Stomach (tissue), 9 donors: ENCODE data around the gene FAM227B. TPM values are rescaled to one million over a fixed set of nuclear protein-coding genes. Genes with fewer than 3 reads are reported as not detected.
A peak's percentile ranks its signal among the peaks of the same experiment; 100 is the strongest.

ENCODE experiments used
- DNase-seq, 2 donors: peaks; one replicate each; pipeline versions ENCODE4 v3.0.0 to v3.0.0-alpha.2; 2013 to 2019
- H3K27ac ChIP-seq, 5 donors: fragments of 200-600 bp in 4 of 5; sonication (generic) in 4 of 5; one replicate each; pipeline ENCODE4 v1.5.1; 2013 to 2019; ENCODE audit warnings: mild to moderate bottlenecking in 1 of 5, moderate library complexity in 1 of 5
- H3K27me3 ChIP-seq, 3 donors: fragments of 200-600 bp; sonication (generic); one replicate each; pipeline ENCODE4 v1.5.1; 2017 to 2019; ENCODE audit warnings: mixed run types in 1 of 3
- H3K36me3 ChIP-seq, 4 donors: fragments of 200-600 bp; sonication (generic); 1 replicate in 3 of 4; 2 replicates in 1 of 4; pipeline ENCODE4 v1.5.1; 2016 to 2019
- H3K4me1 ChIP-seq, 4 donors: fragments of 200-600 bp; sonication (generic); one replicate each; pipeline ENCODE4 v1.5.1; 2016 to 2019
- H3K4me3 ChIP-seq, 4 donors: fragments of 200-600 bp; sonication (generic) in 3 of 4; one replicate each; pipeline ENCODE4 v1.5.1; 2016 to 2019; ENCODE audit warnings: mild to moderate bottlenecking in 1 of 4
- H3K9me3 ChIP-seq, 4 donors: fragments of 200-600 bp; sonication (generic); one replicate each; pipeline ENCODE4 v1.5.1; 2016 to 2019
- EP300 ChIP-seq: sonication (generic); formaldehyde crosslinking; IDR thresholded peaks from one replicate; pipeline ENCODE4 v1.6.1; 2017; ENCODE audit warnings: antibody characterized with exemption
- POLR2A ChIP-seq, 4 donors: fragments of 450-650 bp; IDR thresholded peaks; one replicate each; pipeline ENCODE4 v1.6.1; 2016; ENCODE audit warnings: antibody characterized with exemption in 4 of 4, control low read depth in 2 of 4, mild to moderate bottlenecking in 1 of 4, moderate library complexity in 1 of 4
- POLR2AphosphoS5 ChIP-seq, 3 donors: sonication (generic); formaldehyde crosslinking; IDR thresholded peaks; one replicate each; pipeline ENCODE4 v1.6.1; 2016; ENCODE audit warnings: antibody characterized with exemption in 3 of 3
- WGBS, 5 donors: extraction: QIAGEN DNeasy Blood & Tissue Kit in 3 of 5; methylation state at CpG; one replicate each; pipeline versions ENCODE4 v1.1.5 to v1.1.7; 2013 to 2018; 5-methylcytosine and 5-hydroxymethylcytosine counted together
- intact Hi-C: fragments of 100-400 bp; cut with DNase I; formaldehyde crosslinking; loops from one replicate; pipeline ENCODE4 v1.15.1; 2023; ENCODE audit warnings: low total_unique reads
- polyA plus RNA-seq, 3 donors: library from polyadenylated mRNA; stranded (reverse); fragments of 200-250 nt; gene quantifications; one replicate each; pipeline ENCODE4 v1.2.3, GENCODE V29; 2013
- total RNA-seq, 5 donors: library from RNA; depleted of rRNA; stranded (reverse); fragments of >200 nt; gene quantifications; one replicate each; pipeline versions ENCODE4 v1.1.0 to v1.2.3, GENCODE V29; 2014 to 2016
- TF ChIP-seq, protein P1 (sequence below), 7 experiments: fragments of 450-650 bp in 4 of 7; fragments of 200-600 bp in 3 of 7; sonication (generic) in 3 of 7; IDR thresholded peaks; one replicate each; pipeline ENCODE4 v1.5.1; 2016 to 2019; ENCODE audit warnings: antibody characterized with exemption in 7 of 7, control low read depth in 2 of 7, mild to moderate bottlenecking in 1 of 7
- donor health status: healthy with polysubstance abuse.
- donor health status: Bipolar disorder and iron deficiency.
- donor health status: healthy.

Gene FAM227B
- total and polyA plus RNA-seq, 8 donors: 1.3 to 7.1 (median 2.9) TPM; not detected in 1

DNA sequence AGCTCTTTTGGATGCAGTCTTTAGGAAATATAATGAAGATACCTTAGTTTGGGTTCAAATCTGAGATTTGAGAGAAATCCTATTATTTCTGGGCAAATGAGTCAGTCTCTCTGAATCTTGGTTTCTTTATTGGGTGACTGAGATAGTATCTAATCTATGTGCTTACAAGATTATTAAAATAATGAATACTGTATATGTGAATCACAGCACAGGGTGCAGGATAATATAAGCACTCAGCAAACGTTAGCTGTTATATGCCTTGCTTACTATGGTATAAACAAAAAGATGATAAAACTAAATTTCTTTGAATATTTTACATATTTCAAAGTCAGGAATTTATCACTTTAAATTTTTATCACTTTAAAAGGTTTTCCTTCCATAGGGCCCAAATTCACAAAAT, 168.0 kb downstream of the FAM227B start:
- H3K4me1 ChIP-seq: peaks cover 0 to 17% (median 3%) of the 10 kb centered on the region in 4 donors
- no peaks in the 10 kb centered on the region for H3K9me3 ChIP-seq
- H3K36me3 ChIP-seq: no peaks in the 10 kb centered on the region
- WGBS, 5 donors: 41 to 64% (median 63%) methylated on average over 1 of the region's 1 CpG
- no peak for DNase-seq
- H3K27me3 ChIP-seq: no peaks in the 10 kb centered on the region
- TF ChIP-seq, protein P1, sequence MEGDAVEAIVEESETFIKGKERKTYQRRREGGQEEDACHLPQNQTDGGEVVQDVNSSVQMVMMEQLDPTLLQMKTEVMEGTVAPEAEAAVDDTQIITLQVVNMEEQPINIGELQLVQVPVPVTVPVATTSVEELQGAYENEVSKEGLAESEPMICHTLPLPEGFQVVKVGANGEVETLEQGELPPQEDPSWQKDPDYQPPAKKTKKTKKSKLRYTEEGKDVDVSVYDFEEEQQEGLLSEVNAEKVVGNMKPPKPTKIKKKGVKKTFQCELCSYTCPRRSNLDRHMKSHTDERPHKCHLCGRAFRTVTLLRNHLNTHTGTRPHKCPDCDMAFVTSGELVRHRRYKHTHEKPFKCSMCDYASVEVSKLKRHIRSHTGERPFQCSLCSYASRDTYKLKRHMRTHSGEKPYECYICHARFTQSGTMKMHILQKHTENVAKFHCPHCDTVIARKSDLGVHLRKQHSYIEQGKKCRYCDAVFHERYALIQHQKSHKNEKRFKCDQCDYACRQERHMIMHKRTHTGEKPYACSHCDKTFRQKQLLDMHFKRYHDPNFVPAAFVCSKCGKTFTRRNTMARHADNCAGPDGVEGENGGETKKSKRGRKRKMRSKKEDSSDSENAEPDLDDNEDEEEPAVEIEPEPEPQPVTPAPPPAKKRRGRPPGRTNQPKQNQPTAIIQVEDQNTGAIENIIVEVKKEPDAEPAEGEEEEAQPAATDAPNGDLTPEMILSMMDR (IDR thresholded peaks at IDR 0.05): no peak
- no peak for TF ChIP-seq POLR2AphosphoS5 (IDR thresholded peaks at IDR 0.05)
- no peak for TF ChIP-seq POLR2A (IDR thresholded peaks at IDR 0.05)
- no peak for TF ChIP-seq EP300
- H3K27ac ChIP-seq: no peak overlapping the region
- intact Hi-C loops: no loop called here
- no peak overlapping the region for H3K4me3 ChIP-seq

DNA sequence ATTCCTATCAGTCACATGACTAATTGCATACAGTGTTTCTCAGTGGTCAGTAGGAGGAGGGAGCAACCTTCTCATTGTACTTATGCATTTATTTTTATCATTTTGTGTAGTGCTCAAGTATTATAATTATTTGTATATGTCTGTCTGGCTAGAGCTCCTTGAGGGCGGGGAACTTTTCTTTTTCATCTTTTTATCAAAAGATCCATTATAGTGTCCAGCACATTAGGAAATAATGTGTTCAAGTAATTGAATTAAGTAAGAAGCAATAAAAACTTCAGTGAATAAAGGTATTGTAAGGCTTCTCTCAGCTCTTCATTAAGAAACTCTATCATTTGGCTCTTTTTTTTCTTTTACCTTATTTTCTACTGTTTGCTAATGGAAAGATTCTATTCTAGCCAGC, 178.8 kb downstream of the FAM227B start:
- H3K36me3 ChIP-seq: no peaks in the 10 kb centered on the region
- 89 to 96% (median 94%) methylated on average over 1 of the region's 1 CpG for WGBS, 5 donors
- H3K4me3 ChIP-seq: no peak overlapping the region
- H3K9me3 ChIP-seq: no peaks in the 10 kb centered on the region
- intact Hi-C loops: no loop called here
- peaks cover 0 to 34% (median 13%) of the 10 kb centered on the region in 4 donors for H3K4me1 ChIP-seq
- TF ChIP-seq POLR2AphosphoS5 (IDR thresholded peaks at IDR 0.05) (no peak), EP300 (no peak), POLR2A (IDR thresholded peaks at IDR 0.05) (no peak)
- TF ChIP-seq, protein P1 (IDR thresholded peaks at IDR 0.05): no peak
- no peaks in the 10 kb centered on the region for H3K27me3 ChIP-seq
- DNase-seq: no peak
- no peak overlapping the region for H3K27ac ChIP-seq

DNA sequence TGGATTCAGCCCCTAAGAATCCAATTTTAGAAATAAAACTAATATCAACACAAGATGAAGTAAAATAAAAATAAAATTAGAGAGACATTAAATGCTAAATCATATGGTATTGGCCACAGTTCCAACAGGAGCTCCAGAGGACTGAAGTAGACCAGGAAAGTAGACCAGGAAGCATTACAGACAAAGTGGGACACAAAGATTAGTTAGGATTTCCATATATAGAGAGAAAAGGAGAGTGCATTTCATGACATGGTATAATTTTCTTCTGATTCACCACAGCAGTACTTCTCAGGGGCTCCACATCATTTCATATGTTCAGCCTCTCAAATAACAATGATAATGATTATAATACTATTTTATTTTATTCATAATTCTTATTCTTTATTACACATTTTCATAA, 179.3 kb downstream of the FAM227B start:
- Histone ChIP-seq H3K4me1 (peaks cover 0 to 29% (median 13%) of the 10 kb centered on the region in 4 donors), H3K27ac (peak overlapping the region in 1 of 5 donors; percentile 17), H3K36me3 (no peaks in the 10 kb centered on the region), H3K9me3 (no peaks in the 10 kb centered on the region), H3K4me3 (no peak overlapping the region), H3K27me3 (no peaks in the 10 kb centered on the region)
- DNase-seq: no peak
- TF ChIP-seq EP300: no peak
- TF ChIP-seq, protein P1 (IDR thresholded peaks at IDR 0.05): no peak
- no peak for TF ChIP-seq POLR2A (IDR thresholded peaks at IDR 0.05)
- no peak for TF ChIP-seq POLR2AphosphoS5 (IDR thresholded peaks at IDR 0.05)
- intact Hi-C loops: no loop called here

DNA sequence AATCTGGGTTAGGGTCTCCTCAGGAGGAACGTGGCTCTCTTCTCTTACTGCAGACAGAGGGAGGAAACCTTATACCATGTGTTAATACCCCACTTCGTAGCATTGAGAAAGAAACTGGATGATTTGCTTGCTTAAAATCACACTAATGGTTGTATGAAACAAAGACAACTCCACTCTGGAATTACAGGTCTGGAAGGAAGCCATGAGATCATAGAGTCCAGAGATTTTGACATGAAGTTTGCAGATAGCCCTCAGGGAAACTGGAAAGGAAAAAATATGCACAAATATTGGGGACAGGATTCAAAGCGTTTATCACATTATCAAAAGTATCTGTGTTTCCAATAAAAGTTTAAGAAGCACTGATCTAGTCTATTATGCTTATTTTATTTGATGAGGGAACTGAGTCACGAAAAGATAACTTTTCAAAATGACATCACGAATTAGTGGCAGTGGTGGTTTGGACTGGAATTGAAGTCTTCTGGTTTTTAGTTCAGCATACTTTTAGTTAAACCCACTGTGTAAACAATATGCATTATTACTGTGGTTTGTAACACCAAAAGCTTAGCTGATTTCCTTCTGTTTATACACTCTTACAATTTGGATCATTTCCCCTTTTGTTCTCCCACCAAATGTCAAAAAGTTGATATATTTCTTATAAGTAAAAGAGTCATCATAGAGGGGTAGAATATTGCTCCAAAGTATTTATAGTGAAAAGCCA, 180.8 kb downstream of the FAM227B start:
- Histone ChIP-seq H3K4me3 (no peak overlapping the region), H3K9me3 (no peaks in the 10 kb centered on the region), H3K27me3 (no peaks in the 10 kb centered on the region), H3K36me3 (no peaks in the 10 kb centered on the region), H3K4me1 (peaks cover 0 to 36% (median 17%) of the 10 kb centered on the region in 4 donors), H3K27ac (peak overlapping the region in 3 of 5 donors; percentile 24 to 62 (median 35))
- TF ChIP-seq, protein P1 (IDR thresholded peaks at IDR 0.05): no peak
- TF ChIP-seq EP300: no peak
- no peak for TF ChIP-seq POLR2A (IDR thresholded peaks at IDR 0.05)
- no peak for TF ChIP-seq POLR2AphosphoS5 (IDR thresholded peaks at IDR 0.05)
- 46 to 63% (median 57%) methylated on average over 5 of the region's 5 CpGs for WGBS, 5 donors
- intact Hi-C loops: loop anchor here (10.0 kb wide), 1 partner anchor 575 kb away; no protein-coding TSS in a partner anchor
- no peak for DNase-seq
